ENCODE results near the gene SPAG16.

GRCh38 chr2:214233164-214233563 lies 948.9 kb downstream of the SPAG16 start:
- TF ChIP-seq CTCF (IDR thresholded peaks at IDR 0.05) (no peak), ZNF416 (CRISPR knock-in tag; IDR thresholded peaks at IDR 0.05) (no peak), ZBTB21 (CRISPR knock-in tag; IDR thresholded peaks at IDR 0.05; ENCODE audit: borderline replicate concordance) (no peak), ZNF121 (CRISPR knock-in tag; IDR thresholded peaks at IDR 0.05) (no peak), MAX (CRISPR knock-in tag; IDR thresholded peaks at IDR 0.05) (no peak), TEAD1 (CRISPR knock-in tag; IDR thresholded peaks at IDR 0.05) (no peak), NR3C1 (CRISPR knock-in tag; conservative IDR thresholded peaks at IDR 0.05; ENCODE audit: low read depth) (no peak)
- TF ChIP-seq, protein P1, sequence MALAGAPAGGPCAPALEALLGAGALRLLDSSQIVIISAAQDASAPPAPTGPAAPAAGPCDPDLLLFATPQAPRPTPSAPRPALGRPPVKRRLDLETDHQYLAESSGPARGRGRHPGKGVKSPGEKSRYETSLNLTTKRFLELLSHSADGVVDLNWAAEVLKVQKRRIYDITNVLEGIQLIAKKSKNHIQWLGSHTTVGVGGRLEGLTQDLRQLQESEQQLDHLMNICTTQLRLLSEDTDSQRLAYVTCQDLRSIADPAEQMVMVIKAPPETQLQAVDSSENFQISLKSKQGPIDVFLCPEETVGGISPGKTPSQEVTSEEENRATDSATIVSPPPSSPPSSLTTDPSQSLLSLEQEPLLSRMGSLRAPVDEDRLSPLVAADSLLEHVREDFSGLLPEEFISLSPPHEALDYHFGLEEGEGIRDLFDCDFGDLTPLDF (CRISPR knock-in tag; IDR thresholded peaks at IDR 0.05): no peak
- TF ChIP-seq, protein P2, sequence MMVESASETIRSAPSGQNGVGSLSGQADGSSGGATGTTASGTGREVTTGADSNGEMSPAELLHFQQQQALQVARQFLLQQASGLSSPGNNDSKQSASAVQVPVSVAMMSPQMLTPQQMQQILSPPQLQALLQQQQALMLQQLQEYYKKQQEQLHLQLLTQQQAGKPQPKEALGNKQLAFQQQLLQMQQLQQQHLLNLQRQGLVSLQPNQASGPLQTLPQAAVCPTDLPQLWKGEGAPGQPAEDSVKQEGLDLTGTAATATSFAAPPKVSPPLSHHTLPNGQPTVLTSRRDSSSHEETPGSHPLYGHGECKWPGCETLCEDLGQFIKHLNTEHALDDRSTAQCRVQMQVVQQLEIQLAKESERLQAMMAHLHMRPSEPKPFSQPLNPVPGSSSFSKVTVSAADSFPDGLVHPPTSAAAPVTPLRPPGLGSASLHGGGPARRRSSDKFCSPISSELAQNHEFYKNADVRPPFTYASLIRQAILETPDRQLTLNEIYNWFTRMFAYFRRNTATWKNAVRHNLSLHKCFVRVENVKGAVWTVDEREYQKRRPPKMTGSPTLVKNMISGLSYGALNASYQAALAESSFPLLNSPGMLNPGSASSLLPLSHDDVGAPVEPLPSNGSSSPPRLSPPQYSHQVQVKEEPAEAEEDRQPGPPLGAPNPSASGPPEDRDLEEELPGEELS (CRISPR knock-in tag; IDR thresholded peaks at IDR 0.05): no peak
